ENCODE results near the gene INPP5F.
"Not testable (repeated sequence)": the region's sequence is repeated elsewhere in the genome, so short reads cannot be mapped to it uniquely, and the experiment has no call there.

The INPP5F gene

GRCh38 chr10:119772334-119772733 is 46.5 kb downstream of the INPP5F start:
- DNase-seq (ENCODE audit: low read depth in 2 of 3, low spot score in 1 of 3): no peak

- not testable (repeated sequence) for DNase-seq (ENCODE audit: low read depth in 2 of 3, low spot score in 1 of 3)
These were observed 47.2 kb downstream of the INPP5F start for GRCh38 chr10:119773041-119773440.

- no peak for DNase-seq (ENCODE audit: low read depth in 2 of 3, low spot score in 1 of 3)
These were observed 49.7 kb downstream of the INPP5F start for GRCh38 chr10:119775529-119775928.

GRCh38 chr10:119776536-119776935 is 50.7 kb downstream of the INPP5F start:
- DNase-seq (ENCODE audit: low read depth in 2 of 3, low spot score in 1 of 3): no peak

GRCh38 chr10:119777686-119778085 is 51.8 kb downstream of the INPP5F start:
- DNase-seq (ENCODE audit: low read depth in 2 of 3, low spot score in 1 of 3): no peak

- no peak for DNase-seq (ENCODE audit: low read depth in 2 of 3, low spot score in 1 of 3)
These were observed 53.1 kb downstream of the INPP5F start for GRCh38 chr10:119778776-119779445.

GRCh38 chr10:119780879-119781480 is 55.1 kb downstream of the INPP5F start:
- DNase-seq (ENCODE audit: low read depth in 2 of 3, low spot score in 1 of 3): no peak

GRCh38 chr10:119781498-119781897 is 55.6 kb downstream of the INPP5F start:
- no peak for DNase-seq (ENCODE audit: low read depth in 2 of 3, low spot score in 1 of 3)

GRCh38 chr10:119782981-119783664 is 57.3 kb downstream of the INPP5F start:
- no peak for DNase-seq (ENCODE audit: low read depth in 2 of 3, low spot score in 1 of 3)

GRCh38 chr10:119783665-119784027 is 57.8 kb downstream of the INPP5F start:
- no peak for DNase-seq (ENCODE audit: low read depth in 2 of 3, low spot score in 1 of 3)

- DNase-seq (ENCODE audit: low read depth in 2 of 3, low spot score in 1 of 3): no peak
These were observed 58.7 kb downstream of the INPP5F start for GRCh38 chr10:119784340-119785067.

- no peak for DNase-seq (ENCODE audit: low read depth in 2 of 3, low spot score in 1 of 3)
These were observed 60.4 kb downstream of the INPP5F start for GRCh38 chr10:119786117-119786769.

- DNase-seq (ENCODE audit: low read depth in 2 of 3, low spot score in 1 of 3): not testable (repeated sequence)
These were observed 69.3 kb downstream of the INPP5F start for GRCh38 chr10:119795101-119795500.

- DNase-seq (ENCODE audit: low read depth in 2 of 3, low spot score in 1 of 3): no peak
These were observed 70.2 kb downstream of the INPP5F start for GRCh38 chr10:119796039-119796438.

GRCh38 chr10:119801176-119801575 is 75.3 kb downstream of the INPP5F start:
- no peak for DNase-seq (ENCODE audit: low read depth in 2 of 3, low spot score in 1 of 3)

- DNase-seq (ENCODE audit: low read depth in 2 of 3, low spot score in 1 of 3): no peak
These were observed 76.2 kb downstream of the INPP5F start for GRCh38 chr10:119801998-119802538.

- DNase-seq (ENCODE audit: low read depth in 2 of 3, low spot score in 1 of 3): no peak
These were observed 77.4 kb downstream of the INPP5F start for GRCh38 chr10:119803264-119803663.

- DNase-seq (ENCODE audit: low read depth in 2 of 3, low spot score in 1 of 3): no peak
These were observed 79.9 kb downstream of the INPP5F start for GRCh38 chr10:119805702-119806230.

- no peak for DNase-seq (ENCODE audit: low read depth in 2 of 3, low spot score in 1 of 3)
These were observed 80.7 kb downstream of the INPP5F start for GRCh38 chr10:119806334-119807130.
